WTC11 (cell line): ENCODE measurements around the gene ABCC9. TPM values are rescaled to one million over a fixed set of nuclear protein-coding genes. Genes with fewer than 3 reads are reported as not detected.

ENCODE experiments used
- ATAC-seq: fragments of 200-7000 bp; cut with Tn5 transposase; 2 replicates; pipeline ENCODE4 v1.10.0; 2021; ENCODE audit warnings: mild to moderate bottlenecking, moderate library complexity
- CTCF ChIA-PET: fragments of 300-600 bp; sonication (Branson Sonifier 250); formaldehyde crosslinking; loops from one replicate; lab custom pipeline; 2021; ENCODE audit warnings: antibody characterized with exemption; lab: Charles Lee
- POLR2A ChIA-PET: fragments of 350-600 bp; sonication (Branson Sonifier 250); formaldehyde crosslinking; loops from one replicate; lab custom pipeline; 2021; ENCODE audit warnings: antibody characterized with exemption; lab: Charles Lee
- DNase-seq: peaks from one replicate; pipeline ENCODE4 v3.0.0; 2021; ENCODE audit warnings: low spot score
- H3K27ac Mint-ChIP-seq: 2 replicates; pipeline ENCODE4 v1.8.0; 2021; ENCODE audit warnings: mixed read lengths
- H3K27me3 Mint-ChIP-seq: 2 replicates; pipeline ENCODE4 v1.8.0; 2021; ENCODE audit warnings: low read depth, mild to moderate bottlenecking, moderate library complexity, mixed read lengths
- H3K36me3 Mint-ChIP-seq: 2 replicates; pipeline ENCODE4 v1.8.0; 2021; ENCODE audit warnings: mixed read lengths
- H3K4me1 Mint-ChIP-seq: 2 replicates; pipeline ENCODE4 v1.8.0; 2022; ENCODE audit warnings: mixed read lengths
- H3K4me3 Mint-ChIP-seq: 2 replicates; pipeline ENCODE4 v1.8.0; 2021; ENCODE audit warnings: mild to moderate bottlenecking, moderate library complexity, mixed read lengths
- H3K9me3 Mint-ChIP-seq: 2 replicates; pipeline ENCODE4 v1.8.0; 2021; ENCODE audit warnings: mixed read lengths
- ATF1 ChIP-seq: sonication (generic); formaldehyde crosslinking; IDR thresholded peaks from 2 replicates; pipeline ENCODE4 v1.8.1; 2023; ENCODE audit warnings: mild to moderate bottlenecking, moderate library complexity, missing genetic modification reagents
- ATF2 ChIP-seq: sonication (generic); formaldehyde crosslinking; IDR thresholded peaks from 2 replicates; pipeline ENCODE4 v1.8.1; 2022; ENCODE audit warnings: low read depth, missing genetic modification reagents, borderline replicate concordance
- CBFB ChIP-seq: sonication (generic); formaldehyde crosslinking; IDR thresholded peaks from 2 replicates; pipeline ENCODE4 v1.8.1; 2022; ENCODE audit warnings: mild to moderate bottlenecking, low read depth, missing genetic modification reagents
- EMX1 ChIP-seq: fragments of 250-450 bp; sonication (Bioruptor Pico); IDR thresholded peaks from 2 replicates; pipeline ENCODE4 v1.8.0; 2021; ENCODE audit warnings: mild to moderate bottlenecking
- HMGA2 ChIP-seq: fragments of 250-450 bp; sonication (Bioruptor Pico); IDR thresholded peaks from 2 replicates; pipeline ENCODE4 v1.4.0; 2021; ENCODE audit warnings: mild to moderate bottlenecking, moderate library complexity
- JUN ChIP-seq: sonication (generic); formaldehyde crosslinking; IDR thresholded peaks from 2 replicates; pipeline ENCODE4 v1.8.0; 2023; ENCODE audit warnings: mild to moderate bottlenecking, missing genetic modification reagents
- NFATC4 ChIP-seq: fragments of 250-450 bp; sonication (Bioruptor Pico); IDR thresholded peaks from 2 replicates; pipeline ENCODE4 v1.9.0; 2021; ENCODE audit warnings: mild to moderate bottlenecking
- RORB ChIP-seq: fragments of 250-450 bp; sonication (Bioruptor Pico); IDR thresholded peaks from 2 replicates; pipeline ENCODE4 v1.9.0; 2021; ENCODE audit warnings: mild to moderate bottlenecking
- ZBTB43 ChIP-seq: sonication (generic); formaldehyde crosslinking; IDR thresholded peaks from 2 replicates; pipeline ENCODE4 v1.8.1; 2023; ENCODE audit warnings: mild to moderate bottlenecking, missing genetic modification reagents
- ZNF423 ChIP-seq: fragments of 250-450 bp; sonication (Bioruptor Pico); IDR thresholded peaks from 2 replicates; pipeline ENCODE4 v2.1.2; 2022; ENCODE audit warnings: mild to moderate bottlenecking, moderate library complexity
- total RNA-seq: library from RNA; stranded (reverse); gene quantifications from 3 replicates; pipeline ENCODE4 v1.2.3, GENCODE V29; 2021
- TF ChIP-seq, protein P1 (sequence below): sonication (generic); formaldehyde crosslinking; conservative IDR thresholded peaks from 2 replicates; pipeline ENCODE4 v1.8.1; 2023; ENCODE audit warnings: mild to moderate bottlenecking, low read depth, missing genetic modification reagents, moderate library complexity
- TF ChIP-seq, protein P2 (sequence below): fragments of 250-450 bp; sonication (Bioruptor Pico); IDR thresholded peaks from 2 replicates; pipeline ENCODE4 v1.9.0; 2021; ENCODE audit warnings: moderate library complexity, mild to moderate bottlenecking, inconsistent platforms, borderline replicate concordance
- TF ChIP-seq, protein P3 (sequence below): sonication (generic); formaldehyde crosslinking; conservative IDR thresholded peaks from 2 replicates; pipeline ENCODE4 v1.8.1; 2022; ENCODE audit warnings: mild to moderate bottlenecking, missing genetic modification reagents

The ABCC9 gene
- total RNA-seq, 1 experiment from 2014 or later: 0.04 TPM

- TF ChIP-seq EMX1 (CRISPR knock-in tag) (no peak), ZBTB43 (CRISPR knock-in tag) (no peak)
- TF ChIP-seq, protein P1, sequence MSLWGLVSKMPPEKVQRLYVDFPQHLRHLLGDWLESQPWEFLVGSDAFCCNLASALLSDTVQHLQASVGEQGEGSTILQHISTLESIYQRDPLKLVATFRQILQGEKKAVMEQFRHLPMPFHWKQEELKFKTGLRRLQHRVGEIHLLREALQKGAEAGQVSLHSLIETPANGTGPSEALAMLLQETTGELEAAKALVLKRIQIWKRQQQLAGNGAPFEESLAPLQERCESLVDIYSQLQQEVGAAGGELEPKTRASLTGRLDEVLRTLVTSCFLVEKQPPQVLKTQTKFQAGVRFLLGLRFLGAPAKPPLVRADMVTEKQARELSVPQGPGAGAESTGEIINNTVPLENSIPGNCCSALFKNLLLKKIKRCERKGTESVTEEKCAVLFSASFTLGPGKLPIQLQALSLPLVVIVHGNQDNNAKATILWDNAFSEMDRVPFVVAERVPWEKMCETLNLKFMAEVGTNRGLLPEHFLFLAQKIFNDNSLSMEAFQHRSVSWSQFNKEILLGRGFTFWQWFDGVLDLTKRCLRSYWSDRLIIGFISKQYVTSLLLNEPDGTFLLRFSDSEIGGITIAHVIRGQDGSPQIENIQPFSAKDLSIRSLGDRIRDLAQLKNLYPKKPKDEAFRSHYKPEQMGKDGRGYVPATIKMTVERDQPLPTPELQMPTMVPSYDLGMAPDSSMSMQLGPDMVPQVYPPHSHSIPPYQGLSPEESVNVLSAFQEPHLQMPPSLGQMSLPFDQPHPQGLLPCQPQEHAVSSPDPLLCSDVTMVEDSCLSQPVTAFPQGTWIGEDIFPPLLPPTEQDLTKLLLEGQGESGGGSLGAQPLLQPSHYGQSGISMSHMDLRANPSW: no peak
Measured at GRCh38 chr12:21988619-21989018, 47.4 kb upstream of the ABCC9 start (continued).

DNA sequence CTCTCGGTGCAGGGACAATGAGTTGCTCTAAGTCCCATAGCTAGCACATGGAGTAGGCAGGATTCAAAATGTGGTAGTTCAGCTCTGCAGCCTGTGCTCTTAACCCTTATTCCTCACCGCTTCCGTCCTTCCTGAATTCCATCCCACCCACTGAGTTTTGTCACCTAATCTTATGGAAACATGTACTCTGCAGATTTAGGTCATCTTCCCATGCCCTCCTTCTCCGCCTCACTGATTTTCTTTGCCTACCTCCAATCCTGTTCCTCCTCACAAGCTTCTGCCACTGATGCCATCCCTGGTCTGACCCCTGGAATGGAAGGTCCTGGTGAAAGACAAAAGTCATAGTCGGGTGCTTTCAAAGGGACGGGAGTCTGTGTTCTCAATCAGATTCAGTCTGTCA, 46.5 kb upstream of the ABCC9 start:
- Mint-ChIP-seq H3K27me3 (no peaks in the 10 kb centered on the region), H3K36me3 (no peaks in the 10 kb centered on the region), H3K4me3 (no peak overlapping the region), H3K27ac (no peak overlapping the region), H3K4me1 (peaks cover 23% of the 10 kb centered on the region), H3K9me3 (no peaks in the 10 kb centered on the region)
- no peak for ATAC-seq
- ChIA-PET CTCF (interaction anchor here (5.6 kb wide), 1 partner anchor 289 kb away, joined by 54 read pairs; no protein-coding TSS in a partner anchor), POLR2A (interaction anchor here (0.6 kb wide), 1 partner anchor 201 kb away, joined by 3 read pairs; no protein-coding TSS in a partner anchor)
- TF ChIP-seq NFATC4 (CRISPR knock-in tag): no peak
- TF ChIP-seq CBFB: no peak
- no peak for TF ChIP-seq RORB (CRISPR knock-in tag)
- TF ChIP-seq, protein P2, sequence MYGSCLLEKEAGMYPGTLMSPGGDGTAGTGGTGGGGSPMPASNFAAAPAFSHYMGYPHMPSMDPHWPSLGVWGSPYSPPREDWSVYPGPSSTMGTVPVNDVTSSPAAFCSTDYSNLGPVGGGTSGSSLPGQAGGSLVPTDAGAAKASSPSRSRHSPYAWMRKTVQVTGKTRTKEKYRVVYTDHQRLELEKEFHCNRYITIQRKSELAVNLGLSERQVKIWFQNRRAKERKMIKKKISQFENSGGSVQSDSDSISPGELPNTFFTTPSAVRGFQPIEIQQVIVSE (CRISPR knock-in tag): no peak
- TF ChIP-seq ATF2 (CRISPR knock-in tag): no peak
- TF ChIP-seq JUN (CRISPR knock-in tag): no peak
- TF ChIP-seq ZBTB43 (CRISPR knock-in tag): no peak
- no peak for DNase-seq

GRCh38 chr12:21985155-21985554, 43.9 kb upstream of the ABCC9 start:
- POLR2A ChIA-PET: interaction anchor here (0.7 kb wide), 1 partner anchor 59 kb away, joined by 3 read pairs; no protein-coding TSS in a partner anchor
- CTCF ChIA-PET: interaction anchor here (0.7 kb wide), 1 partner anchor 287 kb away, joined by 4 read pairs; no protein-coding TSS in a partner anchor
- no peak for ATAC-seq
- Mint-ChIP-seq H3K4me3 (no peak overlapping the region), H3K27me3 (no peaks in the 10 kb centered on the region), H3K27ac (no peak overlapping the region), H3K9me3 (no peaks in the 10 kb centered on the region), H3K4me1 (peaks cover 20% of the 10 kb centered on the region), H3K36me3 (no peaks in the 10 kb centered on the region)
- DNase-seq: no peak
- TF ChIP-seq ATF1 (CRISPR knock-in tag): no peak
- TF ChIP-seq ZNF423 (CRISPR knock-in tag): no peak
- TF ChIP-seq, protein P3, sequence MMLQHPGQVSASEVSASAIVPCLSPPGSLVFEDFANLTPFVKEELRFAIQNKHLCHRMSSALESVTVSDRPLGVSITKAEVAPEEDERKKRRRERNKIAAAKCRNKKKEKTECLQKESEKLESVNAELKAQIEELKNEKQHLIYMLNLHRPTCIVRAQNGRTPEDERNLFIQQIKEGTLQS (CRISPR knock-in tag): no peak
- TF ChIP-seq HMGA2 (CRISPR knock-in tag): no peak
